ENCODE results near the gene ODAD4.

- TF ChIP-seq POLR2A (IDR thresholded peaks at IDR 0.05; ENCODE audit: low read depth, low read length) (peak; percentile 84), POLR2AphosphoS5 (IDR thresholded peaks at IDR 0.05; ENCODE audit: low read depth, low read length) (peak; percentile 82), TAF1 (IDR thresholded peaks at IDR 0.05; ENCODE audit: borderline replicate concordance, low read depth, low read length) (peak; percentile 44; the same call in 1 of the 2 replicates)
These were observed 11.9 kb upstream of the ODAD4 start, which contains the start of gene ACLY for GRCh38 chr17:41918314-41919164.

Measured in GM12892 (cell line).